RPMI7951 (cell line): ENCODE results near the gene ZNF343. TPM values are rescaled to one million over a fixed set of nuclear protein-coding genes. Genes with fewer than 3 reads are reported as not detected.
"Not testable (repeated sequence)": the region's sequence is repeated elsewhere in the genome, so short reads cannot be mapped to it uniquely, and the experiment has no call there.

Source experiments
- DNase-seq: peaks from one replicate; pipeline ENCODE4 v3.0.0-alpha.2; 2012; ENCODE audit warnings: low read depth
- total RNA-seq: library from RNA; depleted of rRNA; stranded (reverse); fragments of >200 nt; shearing (Covaris generic); gene quantifications from 2 replicates; pipeline ENCODE4 v1.2.3, GENCODE V29; 2014

Gene ZNF343
- total RNA-seq, 1 experiment from 2014 or later, result 22.8 TPM

GRCh38 chr20:2521369-2522305 lies 12.9 kb upstream of the ZNF343 start:
- DNase-seq, result peak; percentile 49

- DNase-seq, result no peak
These were observed 11.9 kb upstream of the ZNF343 start for GRCh38 chr20:2520617-2521016.

- DNase-seq, result no peak
These were observed 10.5 kb upstream of the ZNF343 start for GRCh38 chr20:2519115-2519809.

- DNase-seq, result no peak
These were observed 9.8 kb upstream of the ZNF343 start for GRCh38 chr20:2518558-2518957.

DNA sequence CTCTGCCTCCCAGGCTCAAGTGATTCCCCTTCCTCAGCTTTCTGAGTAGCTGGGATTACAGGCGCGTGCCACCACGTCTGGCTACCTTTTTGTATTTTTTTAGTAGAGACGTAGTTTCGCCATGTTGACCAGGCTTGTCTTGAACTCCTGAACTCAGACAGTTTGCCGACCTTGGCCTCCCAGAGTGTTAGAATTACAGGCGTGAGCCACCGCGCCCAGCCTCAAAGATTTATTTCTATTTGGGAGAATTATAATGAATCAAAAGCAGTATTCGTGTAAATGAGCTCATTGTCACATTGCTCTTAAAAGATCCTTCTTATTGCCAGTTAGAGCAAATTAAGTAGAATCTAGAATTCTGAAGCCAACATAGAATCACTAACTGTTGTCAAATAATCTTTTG lies 9.4 kb upstream of the ZNF343 start:
- no peak for DNase-seq

DNA sequence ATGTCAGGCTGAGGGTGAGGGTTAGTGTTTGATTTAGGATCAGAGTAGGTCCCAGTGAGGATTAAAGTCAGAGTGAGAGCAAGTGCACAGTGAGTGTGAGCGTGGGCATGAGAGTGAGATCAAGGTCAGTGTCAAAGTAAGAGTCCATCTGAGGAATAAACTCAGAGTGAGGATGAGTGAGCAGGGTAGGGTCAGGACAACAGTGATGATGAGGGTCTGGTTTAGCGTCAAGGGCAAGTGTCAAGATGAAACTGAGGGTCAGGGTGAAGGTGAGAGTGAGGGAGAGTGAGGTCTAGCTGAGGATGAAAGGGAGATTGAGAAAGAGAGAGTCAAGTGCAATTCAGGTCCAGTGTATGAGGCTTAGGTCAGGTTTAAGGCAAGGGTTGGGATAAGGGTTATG lies 7.7 kb upstream of the ZNF343 start:
- no peak for DNase-seq

DNA sequence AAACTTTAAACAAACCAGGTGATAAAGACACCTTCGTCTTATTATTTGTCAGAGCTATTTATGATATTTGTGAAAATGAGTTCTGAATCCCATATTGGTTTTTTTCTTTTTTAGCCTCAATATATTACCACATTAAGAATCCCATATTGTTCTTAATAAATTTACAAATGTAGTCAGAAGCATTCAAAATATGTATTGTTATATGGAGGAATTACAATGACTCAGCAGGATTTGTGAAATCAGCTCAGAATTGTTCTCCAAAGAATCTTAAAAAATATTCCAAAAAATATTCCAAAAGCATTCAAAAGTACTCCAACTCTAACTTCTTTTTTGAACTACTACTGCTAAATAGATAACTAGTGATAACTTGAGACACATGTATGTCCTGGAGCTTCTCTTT lies 6.5 kb upstream of the ZNF343 start:
- no peak for DNase-seq

- DNase-seq, result no peak
These were observed 1.1 kb upstream of the ZNF343 start for GRCh38 chr20:2509794-2510193.

GRCh38 chr20:2509468-2509781 lies 710 bp upstream of the ZNF343 start:
- no peak for DNase-seq

- DNase-seq, result peak; percentile 49
These were observed 662 bp downstream of the ZNF343 start for GRCh38 chr20:2507875-2508630.

GRCh38 chr20:2507464-2507863 lies 1.3 kb downstream of the ZNF343 start:
- DNase-seq, result no peak

GRCh38 chr20:2506426-2506825 lies 2.3 kb downstream of the ZNF343 start:
- DNase-seq, result not testable (repeated sequence)

DNA sequence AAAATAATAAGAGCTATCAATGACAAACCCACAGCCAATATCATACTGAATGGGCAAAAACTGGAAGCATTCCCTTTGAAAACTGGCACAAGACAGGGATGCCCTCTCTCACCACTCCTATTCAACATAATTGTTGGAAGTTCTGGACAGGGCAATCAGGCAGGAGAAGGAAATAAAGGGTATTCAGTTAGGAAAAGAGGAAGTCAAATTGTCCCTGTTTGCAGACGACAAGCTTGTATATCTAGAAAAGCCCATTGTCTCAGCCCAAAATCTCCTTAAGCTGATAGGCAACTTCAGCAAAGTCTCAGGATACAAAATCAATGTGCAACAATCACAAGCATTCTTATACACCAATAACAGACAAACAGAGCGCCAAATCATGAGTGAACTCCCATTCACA lies 3.9 kb downstream of the ZNF343 start:
- DNase-seq, result not testable (repeated sequence)

GRCh38 chr20:2502808-2503384 lies 5.8 kb downstream of the ZNF343 start:
- DNase-seq, result not testable (repeated sequence)

GRCh38 chr20:2485661-2486060 lies 23.1 kb downstream of the ZNF343 start:
- DNase-seq, result no peak

DNA sequence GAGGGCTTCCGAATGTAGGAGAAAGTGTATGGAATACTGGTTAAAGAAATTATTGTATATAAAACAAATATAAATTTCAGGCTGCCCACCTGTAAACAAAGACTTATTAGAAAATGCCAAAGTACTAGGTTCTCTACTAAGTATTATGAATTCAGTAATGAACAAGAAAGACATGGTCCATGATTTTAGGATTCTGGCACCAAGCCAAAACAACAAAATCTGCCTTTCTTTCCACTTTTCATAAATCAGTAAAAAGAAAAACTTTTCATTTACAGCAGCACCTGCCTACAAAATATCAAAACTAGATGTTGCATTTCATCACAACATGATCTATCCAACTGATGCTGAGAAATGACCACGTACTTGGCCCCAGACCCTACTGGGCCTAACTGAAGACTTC lies 23.6 kb downstream of the ZNF343 start:
- DNase-seq, result no peak

DNA sequence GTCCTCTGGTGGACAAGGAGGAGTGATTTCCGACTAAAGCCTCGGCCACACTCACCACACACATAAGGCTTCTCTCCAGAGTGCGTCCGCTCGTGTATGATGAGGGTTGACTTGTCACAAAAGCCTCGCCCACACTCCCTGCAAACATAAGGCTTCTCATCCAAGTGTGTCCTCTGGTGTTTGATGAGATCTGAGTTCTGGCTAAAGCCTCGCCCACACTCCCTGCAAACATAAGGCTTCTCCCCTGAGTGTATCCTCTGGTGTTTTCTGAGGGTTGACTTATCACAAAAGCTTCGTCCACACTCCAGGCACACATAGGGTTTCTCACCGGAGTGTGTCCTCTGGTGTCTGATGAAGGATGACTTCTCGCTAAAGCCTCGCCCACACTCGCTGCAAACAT lies 25.2 kb downstream of the ZNF343 start:
- DNase-seq, result no peak

- DNase-seq, result no peak
These were observed 28.3 kb downstream of the ZNF343 start for GRCh38 chr20:2480381-2480780.

GRCh38 chr20:2476742-2477615 lies 31.7 kb downstream of the ZNF343 start:
- no peak for DNase-seq

GRCh38 chr20:2475850-2476741 lies 32.6 kb downstream of the ZNF343 start:
- DNase-seq, result no peak
